Activated effector memory CD4-positive, alpha-beta T cell treated with Interleukin-2 at 50 U/mL for 16 hours (primary cell): ENCODE results near the gene NAT9.

Experiments
- DNase-seq: peaks from one replicate; pipeline ENCODE4 v3.0.0-alpha.2; 2020

NAT9 gene

GRCh38 chr17:74722782-74723181 lies 53.4 kb downstream of the NAT9 start:
- no peak for DNase-seq
